VCaP (cell line): ENCODE data around the gene ACSS1.

Experiments used
- H3K27ac ChIP-seq: fragments of 450-650 bp; 2 replicates; pipeline ENCODE4 v1.5.1; 2017
- TF ChIP-seq, protein P1 (sequence below): fragments of 450-650 bp; conservative IDR thresholded peaks from 2 replicates; pipeline ENCODE4 v1.5.1; 2017; ENCODE audit warnings: mild to moderate bottlenecking, moderate library complexity

Gene ACSS1

GRCh38 chr20:25089096-25089495, 31.2 kb upstream of the ACSS1 start:
- H3K27ac ChIP-seq: no peak overlapping the region
- TF ChIP-seq, protein P1, sequence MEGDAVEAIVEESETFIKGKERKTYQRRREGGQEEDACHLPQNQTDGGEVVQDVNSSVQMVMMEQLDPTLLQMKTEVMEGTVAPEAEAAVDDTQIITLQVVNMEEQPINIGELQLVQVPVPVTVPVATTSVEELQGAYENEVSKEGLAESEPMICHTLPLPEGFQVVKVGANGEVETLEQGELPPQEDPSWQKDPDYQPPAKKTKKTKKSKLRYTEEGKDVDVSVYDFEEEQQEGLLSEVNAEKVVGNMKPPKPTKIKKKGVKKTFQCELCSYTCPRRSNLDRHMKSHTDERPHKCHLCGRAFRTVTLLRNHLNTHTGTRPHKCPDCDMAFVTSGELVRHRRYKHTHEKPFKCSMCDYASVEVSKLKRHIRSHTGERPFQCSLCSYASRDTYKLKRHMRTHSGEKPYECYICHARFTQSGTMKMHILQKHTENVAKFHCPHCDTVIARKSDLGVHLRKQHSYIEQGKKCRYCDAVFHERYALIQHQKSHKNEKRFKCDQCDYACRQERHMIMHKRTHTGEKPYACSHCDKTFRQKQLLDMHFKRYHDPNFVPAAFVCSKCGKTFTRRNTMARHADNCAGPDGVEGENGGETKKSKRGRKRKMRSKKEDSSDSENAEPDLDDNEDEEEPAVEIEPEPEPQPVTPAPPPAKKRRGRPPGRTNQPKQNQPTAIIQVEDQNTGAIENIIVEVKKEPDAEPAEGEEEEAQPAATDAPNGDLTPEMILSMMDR: no peak

DNA sequence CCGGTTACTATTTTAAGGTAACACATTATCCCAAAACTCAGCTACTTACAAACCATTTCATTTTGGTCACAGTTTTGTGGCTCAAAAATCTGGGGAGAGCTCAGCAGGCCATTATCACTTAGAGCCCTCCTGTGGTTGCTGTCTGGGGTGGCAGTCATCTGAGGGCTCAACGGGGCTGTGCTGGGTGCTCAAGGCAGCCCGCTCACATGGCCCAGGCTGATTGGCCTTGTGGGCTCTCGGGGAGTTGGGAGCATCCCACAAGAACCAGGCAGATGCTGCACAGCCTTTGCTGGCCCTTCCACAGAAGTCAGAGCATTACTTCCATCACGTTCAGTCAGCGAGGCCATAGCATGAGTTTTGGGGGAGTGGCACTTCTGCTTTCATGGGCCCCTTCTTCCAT, 30.3 kb upstream of the ACSS1 start:
- H3K27ac ChIP-seq: no peak overlapping the region
- TF ChIP-seq, protein P1: no peak

DNA sequence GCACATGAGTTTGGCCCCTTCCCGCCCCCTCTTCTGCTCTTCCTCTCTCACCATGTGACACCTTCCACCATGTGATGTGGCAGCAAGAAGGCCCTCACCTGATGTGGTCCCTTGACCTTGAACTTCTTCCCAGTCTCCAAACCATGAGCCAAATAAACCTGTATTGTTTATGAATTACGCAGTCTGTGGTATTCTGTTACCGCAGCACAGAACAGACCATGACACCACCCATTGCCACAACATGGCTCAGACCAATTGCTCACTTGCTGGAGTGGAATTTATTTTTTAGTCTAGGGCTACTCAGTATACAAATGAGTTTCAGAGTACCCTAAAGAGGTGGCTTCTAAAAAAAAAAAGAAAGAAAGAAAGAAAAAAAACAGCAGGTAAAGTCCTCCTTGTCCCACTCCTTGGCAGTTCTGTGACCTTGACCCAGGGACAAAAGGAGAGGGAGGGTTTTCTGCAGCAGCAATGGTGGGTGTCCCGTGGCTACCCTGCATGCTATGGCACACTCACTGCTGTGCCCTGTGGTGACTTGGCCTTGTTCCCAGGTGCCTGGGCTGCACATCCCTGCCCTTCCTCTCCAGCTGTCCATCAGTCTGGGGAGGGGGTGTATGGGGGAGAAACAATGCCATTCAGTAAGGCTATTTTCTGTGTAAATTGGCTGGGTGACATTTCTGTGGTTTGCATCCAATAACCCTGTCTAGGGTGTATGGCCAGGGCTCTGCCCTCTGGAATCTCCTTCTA, 29.4 kb upstream of the ACSS1 start:
- H3K27ac ChIP-seq: no peak overlapping the region
- TF ChIP-seq, protein P1: no peak

DNA sequence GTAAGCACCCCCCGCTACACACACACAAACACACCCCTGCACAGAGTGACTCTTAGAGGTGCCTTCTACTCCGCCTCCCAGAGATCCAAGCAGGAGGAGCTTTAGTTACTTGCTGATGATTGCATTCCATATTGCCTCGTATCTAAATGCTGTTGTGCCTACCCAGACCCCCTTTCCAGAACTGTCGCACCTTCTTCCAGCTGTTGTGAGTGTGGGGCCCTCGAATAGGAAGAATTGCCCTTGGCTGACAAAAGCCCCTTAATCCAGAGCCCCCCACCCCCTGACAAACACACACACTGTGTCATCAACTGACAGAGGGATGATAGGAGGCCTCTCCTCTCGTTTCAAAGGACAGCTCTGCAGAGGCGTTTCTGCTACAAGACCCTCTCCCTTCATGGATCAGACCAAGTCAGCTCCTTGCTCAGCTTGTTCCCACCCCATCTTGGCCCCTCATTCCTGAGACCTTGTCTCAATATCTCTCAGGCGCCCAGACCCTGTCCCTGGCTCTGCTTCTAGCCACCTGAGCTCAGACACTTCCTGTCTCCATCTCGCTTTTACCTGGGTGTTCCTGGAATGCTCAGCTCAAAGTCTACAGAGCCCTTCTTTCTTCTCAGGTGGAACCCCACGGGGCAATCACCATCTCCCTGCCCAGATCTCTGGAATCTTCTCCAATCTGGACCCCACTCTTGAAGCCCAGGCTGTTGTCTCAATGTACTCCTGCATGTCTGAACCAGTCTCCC, 28.0 kb upstream of the ACSS1 start:
- no peak overlapping the region for H3K27ac ChIP-seq
- TF ChIP-seq, protein P1: no peak

GRCh38 chr20:25084626-25085187, 26.8 kb upstream of the ACSS1 start:
- TF ChIP-seq, protein P1: no peak
- H3K27ac ChIP-seq: no peak overlapping the region

DNA sequence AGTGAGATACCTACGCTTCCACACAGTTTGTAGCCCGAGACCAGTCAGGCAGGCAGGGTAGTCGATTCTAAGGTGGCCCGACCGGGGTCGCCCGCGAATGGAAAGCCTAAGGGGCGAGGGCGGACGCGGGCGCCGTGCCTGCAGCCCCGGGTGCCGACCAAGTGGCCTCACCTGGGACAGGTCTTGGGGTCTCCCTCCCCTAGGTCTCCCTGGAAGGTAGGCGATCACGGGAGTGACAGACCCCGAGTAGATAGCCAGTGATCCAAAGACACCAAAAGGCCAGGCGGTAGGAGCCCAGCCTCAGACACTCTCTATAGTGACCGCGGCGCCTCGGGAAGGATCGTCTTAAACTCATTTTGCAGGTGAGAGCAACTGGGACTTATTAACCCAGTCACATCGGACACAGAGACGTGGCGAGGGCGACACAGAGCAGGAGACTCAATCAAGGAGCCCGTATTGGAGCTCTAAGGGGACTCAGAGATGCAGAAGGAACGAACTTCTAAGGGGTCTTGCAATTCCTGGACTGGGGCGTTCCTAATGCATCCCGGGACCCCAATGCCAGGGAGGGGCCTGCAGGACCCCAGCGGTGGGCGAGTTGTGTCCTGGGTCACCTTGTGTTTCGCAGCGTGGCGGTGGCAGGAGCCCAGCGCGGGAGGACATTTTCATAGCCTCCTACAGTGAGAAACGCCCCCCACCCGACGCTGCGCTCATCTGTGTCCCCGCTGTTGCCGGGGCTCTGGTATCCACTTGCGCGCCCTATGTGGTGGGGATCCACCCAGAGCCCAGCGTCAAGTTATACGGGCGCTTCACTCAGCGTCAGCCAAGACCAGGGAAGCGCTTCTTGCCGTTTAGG, 26.1 kb upstream of the ACSS1 start:
- H3K27ac ChIP-seq: no peak overlapping the region
- TF ChIP-seq, protein P1: no peak
